ENCODE results near the gene DNAH10.

Gene DNAH10

GRCh38 chr12:123976227-123976826, 214.2 kb downstream of the DNAH10 start:
- no peak for DNase-seq

GRCh38 chr12:123979566-123979965, 217.5 kb downstream of the DNAH10 start:
- no peak for DNase-seq

GRCh38 chr12:123982269-123982668, 220.2 kb downstream of the DNAH10 start:
- DNase-seq: no peak

- peak; percentile 44 to 75 (median 62) for DNase-seq
Measured at GRCh38 chr12:123983822-123984485, 221.9 kb downstream of the DNAH10 start.

- DNase-seq: no peak
Measured at GRCh38 chr12:123984903-123985302, 222.8 kb downstream of the DNAH10 start.

Measured in NCI-H1417 (cell line).